Activated T-helper 17 cell treated with anti-CD3 and anti-CD28 coated beads, Interleukin-2, amount 50 U/mL, for 72 hours (primary cell): ENCODE results near the gene GNAI3. TPM values are rescaled to one million over a fixed set of nuclear protein-coding genes. Genes with fewer than 3 reads are reported as not detected.
"Not testable (repeated sequence)": the region's sequence is repeated elsewhere in the genome, so short reads cannot be mapped to it uniquely, and the experiment has no call there.

ENCODE experiments used
- ATAC-seq: fragments of 150-1000 bp; cut with Tn5 transposase; replicated peaks from 2 replicates; pipeline ENCODE4 v1.10.0; 2021; ENCODE audit warnings: mild to moderate bottlenecking, moderate library complexity
- H3K27ac Mint-ChIP-seq: one replicate; pipeline ENCODE4 v1.8.0; 2022; ENCODE audit warnings: mixed read lengths
- H3K27me3 Mint-ChIP-seq: one replicate; pipeline ENCODE4 v1.8.0; 2022; ENCODE audit warnings: mixed read lengths
- H3K36me3 Mint-ChIP-seq: one replicate; pipeline ENCODE4 v1.8.0; 2022; ENCODE audit warnings: low read depth, mild to moderate bottlenecking, mixed read lengths
- H3K4me1 Mint-ChIP-seq: one replicate; pipeline ENCODE4 v1.8.0; 2022; ENCODE audit warnings: mixed read lengths
- H3K4me3 Mint-ChIP-seq: one replicate; pipeline ENCODE4 v1.8.0; 2022; ENCODE audit warnings: mild to moderate bottlenecking, mixed read lengths
- H3K9me3 Mint-ChIP-seq: one replicate; pipeline ENCODE4 v1.8.0; 2022; ENCODE audit warnings: mixed read lengths
- total RNA-seq, 2 donors: library from RNA; stranded (reverse); gene quantifications; one replicate each; pipeline ENCODE4 v1.2.3, GENCODE V29; 2022

The GNAI3 gene
- total RNA-seq, 2 donors from 2014 or later = 10.0 to 11.6 TPM

- no peaks in the 10 kb centered on the region for H3K9me3 Mint-ChIP-seq
These were observed 102.2 kb downstream of the GNAI3 start for GRCh38 chr1:109650609-109651008.

GRCh38 chr1:109652402-109652801, 104.0 kb downstream of the GNAI3 start:
- Mint-ChIP-seq H3K4me3 (no peak overlapping the region), H3K36me3 (no peaks in the 10 kb centered on the region), H3K4me1 (peaks cover 5% of the 10 kb centered on the region), H3K9me3 (no peaks in the 10 kb centered on the region), H3K27me3 (peaks cover 4% of the 10 kb centered on the region), H3K27ac (no peak overlapping the region)
- no peak for ATAC-seq

More at GRCh38 chr1:109650609-109651008, 102.2 kb downstream of the GNAI3 start:
- Mint-ChIP-seq H3K4me1 (peaks cover 5% of the 10 kb centered on the region), H3K27me3 (peaks cover 4% of the 10 kb centered on the region), H3K4me3 (no peak overlapping the region), H3K36me3 (no peaks in the 10 kb centered on the region), H3K27ac (no peak overlapping the region)
- no peak for ATAC-seq

- Mint-ChIP-seq H3K27ac (peak overlapping the region; percentile 41), H3K4me3 (no peak overlapping the region), H3K36me3 (no peaks in the 10 kb centered on the region), H3K9me3 (no peaks in the 10 kb centered on the region), H3K4me1 (peaks cover 5% of the 10 kb centered on the region), H3K27me3 (peaks cover 4% of the 10 kb centered on the region)
- no peak for ATAC-seq
These were observed 104.9 kb downstream of the GNAI3 start for GRCh38 chr1:109653306-109653705.

- no peaks in the 10 kb centered on the region for H3K36me3 Mint-ChIP-seq
- H3K27ac Mint-ChIP-seq = peak overlapping the region; percentile 91
- peaks cover 4% of the 10 kb centered on the region for H3K27me3 Mint-ChIP-seq
- no peaks in the 10 kb centered on the region for H3K9me3 Mint-ChIP-seq
- H3K4me3 Mint-ChIP-seq = peak overlapping the region; percentile 91
- no peak for ATAC-seq
- H3K4me1 Mint-ChIP-seq = peaks cover 5% of the 10 kb centered on the region
These were observed 106.1 kb downstream of the GNAI3 start for GRCh38 chr1:109654519-109654918.

- peak; percentile 94 for ATAC-seq
- peak within 1 kb of the TSS; percentile 91 for H3K27ac Mint-ChIP-seq
- peaks cover 4% of the 10 kb centered on the region for H3K27me3 Mint-ChIP-seq
- H3K4me3 Mint-ChIP-seq = peak within 1 kb of the TSS; percentile 91
- H3K4me1 Mint-ChIP-seq = peaks cover 5% of the 10 kb centered on the region
- H3K9me3 Mint-ChIP-seq = no peaks in the 10 kb centered on the region
- H3K36me3 Mint-ChIP-seq = no peaks in the 10 kb centered on the region
These were observed 107.5 kb downstream of the GNAI3 start, which contains the start of gene GSTM4 for GRCh38 chr1:109655615-109656519. GSTM4 (plus strand) TSS chr1:109656099; CDS start chr1:109656390, 291 bp downstream.

GRCh38 chr1:109657395-109657794, 109.0 kb downstream of the GNAI3 start:
- ATAC-seq = no peak
- no peaks in the 10 kb centered on the region for H3K27me3 Mint-ChIP-seq
- no peaks in the 10 kb centered on the region for H3K9me3 Mint-ChIP-seq
- peak overlapping the region; percentile 91 for H3K4me3 Mint-ChIP-seq
- no peak overlapping the region for H3K27ac Mint-ChIP-seq
- H3K4me1 Mint-ChIP-seq = peaks cover 5% of the 10 kb centered on the region
- H3K36me3 Mint-ChIP-seq = no peaks in the 10 kb centered on the region

- Mint-ChIP-seq H3K27me3 (no peaks in the 10 kb centered on the region), H3K4me1 (peaks cover 5% of the 10 kb centered on the region), H3K36me3 (no peaks in the 10 kb centered on the region), H3K27ac (no peak overlapping the region), H3K4me3 (peak overlapping the region; percentile 91), H3K9me3 (no peaks in the 10 kb centered on the region)
- ATAC-seq = no peak
These were observed 109.6 kb downstream of the GNAI3 start for GRCh38 chr1:109657970-109658369.

GRCh38 chr1:109658533-109659042, 110.2 kb downstream of the GNAI3 start:
- ATAC-seq = no peak
- H3K4me3 Mint-ChIP-seq = no peak overlapping the region
- H3K27ac Mint-ChIP-seq = no peak overlapping the region
- no peaks in the 10 kb centered on the region for H3K9me3 Mint-ChIP-seq
- H3K4me1 Mint-ChIP-seq = peaks cover 5% of the 10 kb centered on the region
- H3K36me3 Mint-ChIP-seq = no peaks in the 10 kb centered on the region
- no peaks in the 10 kb centered on the region for H3K27me3 Mint-ChIP-seq

- Mint-ChIP-seq H3K36me3 (no peaks in the 10 kb centered on the region), H3K4me1 (peaks cover 5% of the 10 kb centered on the region), H3K27ac (no peak overlapping the region), H3K27me3 (no peaks in the 10 kb centered on the region), H3K9me3 (no peaks in the 10 kb centered on the region), H3K4me3 (no peak overlapping the region)
- no peak for ATAC-seq
These were observed 110.7 kb downstream of the GNAI3 start for GRCh38 chr1:109659145-109659544.

GRCh38 chr1:109659997-109660690, 111.7 kb downstream of the GNAI3 start:
- Mint-ChIP-seq H3K36me3 (no peaks in the 10 kb centered on the region), H3K27ac (no peak overlapping the region), H3K4me1 (no peaks in the 10 kb centered on the region), H3K27me3 (no peaks in the 10 kb centered on the region), H3K9me3 (no peaks in the 10 kb centered on the region), H3K4me3 (no peak overlapping the region)
- ATAC-seq = no peak

- not testable (repeated sequence) for ATAC-seq, H3K4me3 Mint-ChIP-seq, H3K4me1 Mint-ChIP-seq, H3K36me3 Mint-ChIP-seq, H3K27me3 Mint-ChIP-seq, H3K27ac Mint-ChIP-seq, H3K9me3 Mint-ChIP-seq
These were observed 112.2 kb downstream of the GNAI3 start for GRCh38 chr1:109660691-109661026.

- H3K36me3 Mint-ChIP-seq = no peaks in the 10 kb centered on the region
- H3K4me3 Mint-ChIP-seq = no peak overlapping the region
- H3K4me1 Mint-ChIP-seq = no peaks in the 10 kb centered on the region
- H3K27me3 Mint-ChIP-seq = no peaks in the 10 kb centered on the region
- H3K9me3 Mint-ChIP-seq = no peaks in the 10 kb centered on the region
- ATAC-seq = no peak
- peak overlapping the region; percentile 21 for H3K27ac Mint-ChIP-seq
These were observed 113.0 kb downstream of the GNAI3 start for GRCh38 chr1:109661391-109661790.

- no peak overlapping the region for H3K4me3 Mint-ChIP-seq
- no peaks in the 10 kb centered on the region for H3K9me3 Mint-ChIP-seq
- ATAC-seq = no peak
- no peaks in the 10 kb centered on the region for H3K27me3 Mint-ChIP-seq
- H3K36me3 Mint-ChIP-seq = no peaks in the 10 kb centered on the region
- H3K27ac Mint-ChIP-seq = no peak overlapping the region
- peaks cover 6% of the 10 kb centered on the region for H3K4me1 Mint-ChIP-seq
These were observed 116.3 kb downstream of the GNAI3 start for GRCh38 chr1:109664671-109665070.

- Mint-ChIP-seq H3K36me3 (no peaks in the 10 kb centered on the region), H3K4me3 (peak within 1 kb of the TSS; percentile 65), H3K4me1 (peaks cover 7% of the 10 kb centered on the region), H3K27me3 (no peaks in the 10 kb centered on the region), H3K9me3 (no peaks in the 10 kb centered on the region), H3K27ac (peak within 1 kb of the TSS; percentile 26)
- ATAC-seq = peak; percentile 99
These were observed 119.2 kb downstream of the GNAI3 start, which contains the start of gene GSTM2 for GRCh38 chr1:109667452-109668122. GSTM2 (plus strand) TSS chr1:109668057; CDS start chr1:109668116, 59 bp downstream.
